ENCODE data around the gene PDAP1.
"Not testable (repeated sequence)": the region's sequence is repeated elsewhere in the genome, so short reads cannot be mapped to it uniquely, and the experiment has no call there.

Gene PDAP1

GRCh38 chr7:99408379-99409191 lies at the start of gene PDAP1, which contains the start of gene BUD31:
PDAP1 (minus strand) TSS chr7:99408597; CDS start chr7:99408548, 49 bp downstream.
BUD31 (plus strand) TSS chr7:99408969; CDS start chr7:99411093, 2,124 bp downstream.
- DNase-seq = peak; percentile 91 to 97

- DNase-seq = no peak
Measured at GRCh38 chr7:99457650-99458493, 49.5 kb upstream of the PDAP1 start.

- DNase-seq = no peak
Measured at GRCh38 chr7:99457050-99457649, 48.8 kb upstream of the PDAP1 start.

GRCh38 chr7:99456288-99456687 lies 47.9 kb upstream of the PDAP1 start:
- DNase-seq = no peak

GRCh38 chr7:99455874-99456273 lies 47.5 kb upstream of the PDAP1 start:
- no peak for DNase-seq

- DNase-seq = no peak
Measured at GRCh38 chr7:99453105-99453504, 44.7 kb upstream of the PDAP1 start.

- no peak for DNase-seq
Measured at GRCh38 chr7:99452541-99452940, 44.1 kb upstream of the PDAP1 start.

- no peak for DNase-seq
Measured at GRCh38 chr7:99451936-99452335, 43.5 kb upstream of the PDAP1 start.

- DNase-seq = no peak
Measured at GRCh38 chr7:99449326-99449725, 40.9 kb upstream of the PDAP1 start.

GRCh38 chr7:99448855-99449254 lies 40.5 kb upstream of the PDAP1 start:
- DNase-seq = no peak

GRCh38 chr7:99447943-99448342 lies 39.5 kb upstream of the PDAP1 start:
- DNase-seq = no peak

- DNase-seq = no peak
Measured at GRCh38 chr7:99446096-99446495, 37.7 kb upstream of the PDAP1 start.

- no peak for DNase-seq
Measured at GRCh38 chr7:99440195-99440594, 31.8 kb upstream of the PDAP1 start.

- DNase-seq = peak; percentile 74 to 88
Measured at GRCh38 chr7:99438573-99439480, 30.4 kb upstream of the PDAP1 start, which contains the start of the genes CPSF4 and PTCD1. CPSF4 (plus strand) TSS chr7:99438943; CDS start chr7:99439083, 140 bp downstream. PTCD1 (minus strand) TSS chr7:99438798; CDS start chr7:99435242, 3,556 bp downstream.

GRCh38 chr7:99437946-99438572 lies 29.7 kb upstream of the PDAP1 start:
- DNase-seq = no peak

- DNase-seq = no peak
Measured at GRCh38 chr7:99433158-99433557, 24.8 kb upstream of the PDAP1 start.

- not testable (repeated sequence) for DNase-seq
Measured at GRCh38 chr7:99431756-99432540, 23.6 kb upstream of the PDAP1 start.

- no peak for DNase-seq
Measured at GRCh38 chr7:99429756-99430155, 21.4 kb upstream of the PDAP1 start.

GRCh38 chr7:99428972-99429566 lies 20.7 kb upstream of the PDAP1 start:
- DNase-seq = no peak
